HEK293 (cell line): ENCODE measurements around the gene BMX.

Experiments
- CTCF ChIA-PET: fragments of 350-600 bp; formaldehyde crosslinking; extraction: SDS; loops from one replicate; lab custom pipeline; 2021; ENCODE audit warnings: antibody characterized with exemption; lab: Yijun Ruan, JAX
- POLR2A ChIA-PET: fragments of 300-600 bp; formaldehyde crosslinking; extraction: SDS; loops from one replicate; lab custom pipeline; 2020; ENCODE audit warnings: antibody characterized with exemption, inconsistent platforms; lab: Yijun Ruan, JAX
- H3K27ac ChIP-seq: fragments of 200-500 bp; sonication (Bioruptor generic); 2 replicates; pipeline ENCODE4 v1.5.1; 2014; ENCODE audit warnings: low read depth, low read length, control low read depth, inconsistent platforms; ENCODE audit errors: extremely low read depth
- H3K36me3 ChIP-seq, 2 experiments: fragments of 200-500 bp in 1 of 2; sonication (Bioruptor generic) in 1 of 2; 1 replicate in 1 of 2; 2 replicates in 1 of 2; pipeline ENCODE4 v1.5.1; 2014 to 2017; ENCODE audit warnings: inconsistent platforms in 2 of 2, low read length in 2 of 2; ENCODE audit not compliant: control insufficient read depth in 2 of 2, insufficient read depth in 1 of 2
- H3K4me1 ChIP-seq: fragments of 200-500 bp; sonication (Bioruptor generic); 2 replicates; pipeline ENCODE4 v1.5.1; 2014; ENCODE audit warnings: mild to moderate bottlenecking, low read length, inconsistent platforms; ENCODE audit not compliant: control insufficient read depth, insufficient read depth
- H3K4me3 ChIP-seq: 2 replicates; pipeline ENCODE4 v1.5.1; 2011; ENCODE audit warnings: low read depth, mild to moderate bottlenecking, control low read depth, low read length, moderate library complexity
- H3K9me3 ChIP-seq: fragments of 200-500 bp; sonication (Bioruptor generic); 2 replicates; pipeline ENCODE4 v1.5.1; 2014; ENCODE audit warnings: low read depth, low read length, inconsistent platforms; ENCODE audit not compliant: control insufficient read depth, insufficient read depth
- BCL11A ChIP-seq: fragments of 450-650 bp; formaldehyde crosslinking; IDR thresholded peaks from 2 replicates; pipeline ENCODE4 v1.5.1; 2016; ENCODE audit warnings: low read depth, missing biosample characterization, missing genetic modification characterization
- EGR2 ChIP-seq: fragments of 450-650 bp; formaldehyde crosslinking; IDR thresholded peaks from 2 replicates; pipeline ENCODE4 v1.5.1; 2016; ENCODE audit warnings: low read depth, missing biosample characterization, missing genetic modification characterization
- RBAK ChIP-seq: fragments of 450-650 bp; formaldehyde crosslinking; IDR thresholded peaks from 2 replicates; pipeline ENCODE4 v1.5.1; 2016; ENCODE audit warnings: missing biosample characterization, missing genetic modification characterization
- SETDB1 ChIP-seq: IDR thresholded peaks from one replicate; pipeline ENCODE4 v1.6.1; 2017; ENCODE audit warnings: mild to moderate bottlenecking, low read length, moderate library complexity, mixed read lengths; ENCODE audit not compliant: insufficient read length
- YY2 ChIP-seq: fragments of 450-650 bp; formaldehyde crosslinking; IDR thresholded peaks from 2 replicates; pipeline ENCODE4 v1.5.1; 2016; ENCODE audit warnings: missing biosample characterization, missing genetic modification characterization
- ZFP37 ChIP-seq: fragments of 450-650 bp; formaldehyde crosslinking; IDR thresholded peaks from 2 replicates; pipeline ENCODE4 v1.5.1; 2016; ENCODE audit warnings: missing biosample characterization, missing genetic modification characterization
- ZFP41 ChIP-seq: fragments of 450-650 bp; formaldehyde crosslinking; IDR thresholded peaks from 2 replicates; pipeline ENCODE4 v1.5.1; 2016; ENCODE audit warnings: missing biosample characterization, missing genetic modification characterization, borderline replicate concordance
- ZNF16 ChIP-seq: fragments of 450-650 bp; formaldehyde crosslinking; IDR thresholded peaks from 2 replicates; pipeline ENCODE4 v1.5.1; 2016; ENCODE audit warnings: low read depth, missing biosample characterization, missing genetic modification characterization
- ZNF211 ChIP-seq: fragments of 450-650 bp; formaldehyde crosslinking; IDR thresholded peaks from 2 replicates; pipeline ENCODE4 v1.5.1; 2016; ENCODE audit warnings: low read depth, missing biosample characterization, missing genetic modification characterization
- ZNF248 ChIP-seq: fragments of 450-650 bp; formaldehyde crosslinking; IDR thresholded peaks from 2 replicates; pipeline ENCODE4 v1.5.1; 2017; ENCODE audit warnings: missing biosample characterization, missing genetic modification characterization
- ZNF354C ChIP-seq: fragments of 450-650 bp; formaldehyde crosslinking; IDR thresholded peaks from 2 replicates; pipeline ENCODE4 v1.5.1; 2016; ENCODE audit warnings: missing biosample characterization, missing genetic modification characterization, low read depth, borderline replicate concordance
- ZNF449 ChIP-seq: fragments of 450-650 bp; formaldehyde crosslinking; IDR thresholded peaks from 2 replicates; pipeline ENCODE4 v1.5.1; 2017; ENCODE audit warnings: missing biosample characterization, mild to moderate bottlenecking, missing genetic modification characterization, moderate library complexity
- ZNF473 ChIP-seq: fragments of 450-650 bp; formaldehyde crosslinking; IDR thresholded peaks from 2 replicates; pipeline ENCODE4 v1.5.1; 2017; ENCODE audit warnings: missing biosample characterization, missing genetic modification characterization
- ZNF518A ChIP-seq: fragments of 450-650 bp; formaldehyde crosslinking; conservative IDR thresholded peaks from 2 replicates; pipeline ENCODE4 v1.5.1; 2016; ENCODE audit warnings: low read depth, missing biosample characterization, missing genetic modification characterization
- ZNF521 ChIP-seq: fragments of 450-650 bp; formaldehyde crosslinking; IDR thresholded peaks from 2 replicates; pipeline ENCODE4 v1.5.1; 2017; ENCODE audit warnings: missing biosample characterization, mild to moderate bottlenecking, missing genetic modification characterization
- ZNF530 ChIP-seq: fragments of 450-650 bp; formaldehyde crosslinking; IDR thresholded peaks from 2 replicates; pipeline ENCODE4 v1.5.1; 2016; ENCODE audit warnings: low read depth, missing biosample characterization, missing genetic modification characterization
- ZNF558 ChIP-seq: fragments of 450-650 bp; formaldehyde crosslinking; IDR thresholded peaks from 2 replicates; pipeline ENCODE4 v1.5.1; 2016; ENCODE audit warnings: missing biosample characterization, missing genetic modification characterization
- ZNF585B ChIP-seq: fragments of 450-650 bp; formaldehyde crosslinking; IDR thresholded peaks from 2 replicates; pipeline ENCODE4 v1.5.1; 2016; ENCODE audit warnings: missing biosample characterization, missing genetic modification characterization
- ZNF596 ChIP-seq: fragments of 450-650 bp; IDR thresholded peaks from 2 replicates; pipeline ENCODE4 v1.5.0; 2018; ENCODE audit warnings: missing biosample characterization, mild to moderate bottlenecking, missing genetic modification characterization, moderate library complexity
- ZNF658 ChIP-seq: fragments of 450-650 bp; formaldehyde crosslinking; IDR thresholded peaks from 2 replicates; pipeline ENCODE4; 2016; ENCODE audit warnings: missing biosample characterization, missing genetic modification characterization
- ZNF660 ChIP-seq: fragments of 450-650 bp; IDR thresholded peaks from 2 replicates; pipeline ENCODE4 v1.5.1; 2018; ENCODE audit warnings: missing biosample characterization, mild to moderate bottlenecking, missing genetic modification characterization
- ZNF664 ChIP-seq: fragments of 450-650 bp; formaldehyde crosslinking; IDR thresholded peaks from 2 replicates; pipeline ENCODE4 v1.5.1; 2016; ENCODE audit warnings: missing biosample characterization, missing genetic modification characterization
- ZNF776 ChIP-seq: fragments of 450-650 bp; formaldehyde crosslinking; IDR thresholded peaks from 2 replicates; pipeline ENCODE4 v1.5.0; 2017; ENCODE audit warnings: missing biosample characterization, missing genetic modification characterization, borderline replicate concordance
- ZNF777 ChIP-seq: fragments of 450-650 bp; formaldehyde crosslinking; IDR thresholded peaks from 2 replicates; pipeline ENCODE4 v1.5.1; 2017; ENCODE audit warnings: missing biosample characterization, missing genetic modification characterization, borderline replicate concordance
- ZNF837 ChIP-seq: fragments of 450-650 bp; formaldehyde crosslinking; IDR thresholded peaks from 2 replicates; pipeline ENCODE4 v1.5.1; 2016; ENCODE audit warnings: missing biosample characterization, missing genetic modification characterization

The BMX gene

GRCh38 chrX:15495801-15496200 lies 4.8 kb upstream of the BMX start:
- ChIA-PET CTCF (interaction anchor here (0.6 to 1.6 kb wide), 10 partner anchors 11 to 1343 kb away, joined by 3 to 7 read pairs (median 3); no protein-coding TSS in a partner anchor), POLR2A (no interaction called here)
- Histone ChIP-seq H3K27ac (no peak overlapping the region), H3K4me3 (no peak overlapping the region), H3K9me3 (no peaks in the 10 kb centered on the region), H3K4me1 (no peaks in the 10 kb centered on the region), H3K36me3 (peaks cover 0 to 2% of the 10 kb centered on the region in 2 experiments; a peak in 1 of 3 replicates)
- TF ChIP-seq EGR2 (tag by site-specific recombination): no peak
- no peak for TF ChIP-seq ZNF518A (tag by site-specific recombination)
- TF ChIP-seq ZNF449: no peak
- TF ChIP-seq ZNF596 (tag by site-specific recombination): no peak
- no peak for TF ChIP-seq ZNF776 (tag by site-specific recombination)
- no peak for TF ChIP-seq ZFP37 (tag by site-specific recombination)
- no peak for TF ChIP-seq ZNF777 (tag by site-specific recombination)
- TF ChIP-seq SETDB1: no peak
- no peak for TF ChIP-seq ZNF530 (tag by site-specific recombination)
- no peak for TF ChIP-seq ZFP41 (tag by site-specific recombination)
- TF ChIP-seq ZNF837: no peak

DNA sequence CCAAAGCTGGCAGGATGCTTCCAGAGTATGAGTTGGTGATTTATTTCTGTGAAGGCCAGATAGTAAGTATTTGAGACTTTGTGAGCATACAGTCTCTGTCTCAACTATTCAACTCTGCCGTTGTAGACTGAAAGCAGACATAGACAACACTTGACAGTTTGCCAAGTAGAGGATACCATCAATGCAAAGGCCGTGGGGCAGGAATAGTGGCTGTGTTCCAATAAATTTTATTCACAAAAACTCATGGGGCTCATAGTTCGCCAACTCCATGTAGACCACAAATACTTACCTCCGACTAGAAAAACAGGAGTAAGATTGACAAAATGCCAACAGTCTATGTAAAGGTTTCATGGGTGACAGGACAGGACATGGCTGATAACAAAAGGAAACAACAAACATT lies 3.8 kb upstream of the BMX start:
- POLR2A ChIA-PET: no interaction called here
- CTCF ChIA-PET: interaction anchor here (0.6 to 2.3 kb wide), 4 partner anchors 15 to 150 kb away, joined by 3 to 13 read pairs (median 4); no protein-coding TSS in a partner anchor
- H3K27ac ChIP-seq: no peak overlapping the region
- no peaks in the 10 kb centered on the region for H3K4me1 ChIP-seq
- H3K36me3 ChIP-seq: no peaks in the 10 kb centered on the region
- H3K9me3 ChIP-seq: no peaks in the 10 kb centered on the region
- TF ChIP-seq ZNF354C (tag by site-specific recombination): no peak
- no peak for TF ChIP-seq ZNF664
- no peak for TF ChIP-seq ZNF16 (tag by site-specific recombination)
- no peak for TF ChIP-seq ZNF658 (tag by site-specific recombination)
- no peak for TF ChIP-seq BCL11A (tag by site-specific recombination)
- TF ChIP-seq ZNF530 (tag by site-specific recombination): no peak
- TF ChIP-seq ZNF211 (tag by site-specific recombination): no peak
- no peak for TF ChIP-seq ZNF558 (tag by site-specific recombination)
- TF ChIP-seq RBAK (tag by site-specific recombination): no peak
- no peak for TF ChIP-seq ZNF521 (tag by site-specific recombination)
- no peak for TF ChIP-seq ZNF473 (tag by site-specific recombination)
- TF ChIP-seq YY2 (tag by site-specific recombination): no peak
- TF ChIP-seq ZNF248 (tag by site-specific recombination): no peak
- TF ChIP-seq ZNF660 (tag by site-specific recombination): no peak
- no peak for TF ChIP-seq ZNF585B
- no peak overlapping the region for H3K4me3 ChIP-seq
